Small intestine (tissue), 7 donors: ENCODE measurements around the gene TNS1. TPM values are rescaled to one million over a fixed set of nuclear protein-coding genes. Genes with fewer than 3 reads are reported as not detected.
A peak's percentile ranks its signal among the peaks of the same experiment; 100 is the strongest.

Experiments used
- DNase-seq, 2 donors: peaks; one replicate each; pipeline versions ENCODE4 v3.0.0 to v3.0.0-alpha.2; 2013
- FAIRE-seq: peaks from 2 replicates; lab custom pipeline; 2012; peaks lifted over from hg19 to GRCh38; lab: Jason Lieb, UNC
- H3K27ac ChIP-seq, 3 donors: one replicate each; pipeline ENCODE4 v1.5.1; 2013; ENCODE audit warnings: low read length in 2 of 3, mild to moderate bottlenecking in 2 of 3, control low read depth in 1 of 3, inconsistent platforms in 1 of 3, low read depth in 1 of 3, moderate library complexity in 1 of 3
- H3K27me3 ChIP-seq, 3 donors: one replicate each; pipeline ENCODE4 v1.6.1; 2013; ENCODE audit warnings: low read length in 3 of 3, inconsistent platforms in 1 of 3; ENCODE audit not compliant: control insufficient read depth in 3 of 3, insufficient read depth in 3 of 3
- H3K36me3 ChIP-seq, 3 donors: one replicate each; pipeline ENCODE4 v1.6.1; 2013; ENCODE audit warnings: low read length in 3 of 3, inconsistent platforms in 1 of 3, low read depth in 1 of 3, mild to moderate bottlenecking in 1 of 3, moderate library complexity in 1 of 3; ENCODE audit not compliant: control insufficient read depth in 3 of 3, insufficient read depth in 2 of 3
- H3K4me1 ChIP-seq, 3 donors: one replicate each; pipeline ENCODE4 v1.6.1; 2013; ENCODE audit warnings: low read length in 2 of 3, inconsistent platforms in 1 of 3, low read depth in 1 of 3, mild to moderate bottlenecking in 1 of 3, moderate library complexity in 1 of 3; ENCODE audit not compliant: control insufficient read depth in 3 of 3, insufficient read depth in 2 of 3
- H3K4me3 ChIP-seq, 3 donors: one replicate each; pipeline ENCODE4 v1.5.1; 2013; ENCODE audit warnings: low read length in 3 of 3, control low read depth in 1 of 3, inconsistent platforms in 1 of 3, low read depth in 1 of 3, mild to moderate bottlenecking in 1 of 3, moderate library complexity in 1 of 3
- H3K9me3 ChIP-seq, 2 donors: one replicate each; pipeline ENCODE4 v1.6.1; 2013; ENCODE audit warnings: low read depth in 1 of 2, low read length in 1 of 2; ENCODE audit not compliant: control insufficient read depth in 2 of 2, insufficient read depth in 1 of 2
- WGBS, 3 donors: extraction: QIAGEN DNeasy Blood & Tissue Kit; methylation state at CpG; one replicate each; pipeline ENCODE4 v1.1.7; 2013; 5-methylcytosine and 5-hydroxymethylcytosine counted together
- polyA plus RNA-seq, 4 donors: library from polyadenylated mRNA; stranded (reverse) in 3 of 4; unstranded in 1 of 4; fragments of 200-250 nt in 3 of 4; fragments of 120-200 nt in 1 of 4; gene quantifications; one replicate each; pipeline versions ENCODE4 v1.2.1 to v1.2.3, GENCODE V29; 2013
- donor health status: healthy with polysubstance abuse.
- donor health status: control.
- donor health status: control.
- donor health status: Bipolar disorder and iron deficiency.
- donor health status: healthy.

Gene TNS1
- polyA plus RNA-seq, 4 donors = 1.3 to 52.1 (median 9.8) TPM

- FAIRE-seq = no peak
- peaks cover 0 to 33% (median 0%) of the 10 kb centered on the region in 3 donors for H3K36me3 ChIP-seq
- H3K27me3 ChIP-seq = no peaks in the 10 kb centered on the region
- DNase-seq = no peak
- H3K9me3 ChIP-seq = no peaks in the 10 kb centered on the region
- peaks cover 0 to 11% (median 0%) of the 10 kb centered on the region in 3 donors for H3K4me1 ChIP-seq
- H3K27ac ChIP-seq = peak overlapping the region in 1 of 3 donors; percentile 52
- H3K4me3 ChIP-seq = no peak overlapping the region
- 66 to 75% (median 69%) methylated on average over 4 to 5 of the region's 5 CpGs for WGBS, 3 donors
Observed at GRCh38 chr2:217838409-217838831, 164.4 kb downstream of the TNS1 start.

GRCh38 chr2:217837530-217837929, 165.3 kb downstream of the TNS1 start:
- DNase-seq (no peak), FAIRE-seq (no peak)
- Histone ChIP-seq H3K4me3 (no peak overlapping the region), H3K27me3 (no peaks in the 10 kb centered on the region), H3K36me3 (peaks cover 0 to 37% (median 0%) of the 10 kb centered on the region in 3 donors), H3K4me1 (peaks cover 0 to 11% (median 0%) of the 10 kb centered on the region in 3 donors), H3K27ac (peak overlapping the region in 2 of 3 donors; percentile 77 to 89), H3K9me3 (no peaks in the 10 kb centered on the region)
- 45 to 72% (median 46%) methylated on average over 8 of the region's 8 CpGs for WGBS, 3 donors

GRCh38 chr2:217836901-217837491, 165.8 kb downstream of the TNS1 start:
- Histone ChIP-seq H3K4me3 (no peak overlapping the region), H3K9me3 (no peaks in the 10 kb centered on the region), H3K36me3 (peaks cover 0 to 39% (median 0%) of the 10 kb centered on the region in 3 donors), H3K27me3 (no peaks in the 10 kb centered on the region), H3K4me1 (peaks cover 0 to 11% (median 0%) of the 10 kb centered on the region in 3 donors), H3K27ac (peak overlapping the region in 2 of 3 donors; percentile 77 to 89)
- FAIRE-seq (no peak), DNase-seq (peak; percentile 16 to 73)
- 42 to 56% (median 50%) methylated on average over 7 to 9 of the region's 9 CpGs for WGBS, 3 donors

GRCh38 chr2:217835931-217836891, 166.6 kb downstream of the TNS1 start:
- peaks cover 0 to 11% (median 0%) of the 10 kb centered on the region in 3 donors for H3K4me1 ChIP-seq
- WGBS, 3 donors = 79 to 90% (median 84%) methylated on average over 18 of the region's 18 CpGs
- peak overlapping the region in 2 of 3 donors; percentile 77 to 89 for H3K27ac ChIP-seq
- H3K9me3 ChIP-seq = no peaks in the 10 kb centered on the region
- peak in 1 of 2 donors; percentile 19 for DNase-seq
- peaks cover 0 to 42% (median 0%) of the 10 kb centered on the region in 3 donors for H3K36me3 ChIP-seq
- no peak for FAIRE-seq
- no peak overlapping the region for H3K4me3 ChIP-seq
- no peaks in the 10 kb centered on the region for H3K27me3 ChIP-seq

GRCh38 chr2:217834744-217835513, 167.9 kb downstream of the TNS1 start:
- Histone ChIP-seq H3K27me3 (no peaks in the 10 kb centered on the region), H3K36me3 (peaks cover 0 to 50% (median 0%) of the 10 kb centered on the region in 3 donors), H3K4me3 (no peak overlapping the region), H3K27ac (no peak overlapping the region), H3K4me1 (peaks cover 0 to 11% (median 0%) of the 10 kb centered on the region in 3 donors), H3K9me3 (no peaks in the 10 kb centered on the region)
- DNase-seq (no peak), FAIRE-seq (no peak)
- WGBS, 3 donors = 87 to 89% (median 88%) methylated on average over 10 to 11 of the region's 11 CpGs

GRCh38 chr2:217834057-217834620, 168.7 kb downstream of the TNS1 start:
- no peak overlapping the region for H3K27ac ChIP-seq
- no peak overlapping the region for H3K4me3 ChIP-seq
- WGBS, 3 donors = 64 to 85% (median 70%) methylated on average over 3 of the region's 3 CpGs
- H3K27me3 ChIP-seq = no peaks in the 10 kb centered on the region
- no peak for DNase-seq
- FAIRE-seq = no peak
- H3K4me1 ChIP-seq = peaks cover 0 to 11% (median 0%) of the 10 kb centered on the region in 3 donors
- no peaks in the 10 kb centered on the region for H3K9me3 ChIP-seq
- peaks cover 0 to 56% (median 0%) of the 10 kb centered on the region in 3 donors for H3K36me3 ChIP-seq

GRCh38 chr2:217833439-217833838, 169.4 kb downstream of the TNS1 start:
- peaks cover 0 to 57% (median 3%) of the 10 kb centered on the region in 3 donors for H3K36me3 ChIP-seq
- H3K27ac ChIP-seq = no peak overlapping the region
- FAIRE-seq = no peak
- H3K9me3 ChIP-seq = no peaks in the 10 kb centered on the region
- 88 to 91% (median 91%) methylated on average over 8 of the region's 8 CpGs for WGBS, 3 donors
- DNase-seq = no peak
- no peak overlapping the region for H3K4me3 ChIP-seq
- peaks cover 0 to 11% (median 0%) of the 10 kb centered on the region in 3 donors for H3K4me1 ChIP-seq
- H3K27me3 ChIP-seq = no peaks in the 10 kb centered on the region
